Kidney (tissue), 14 donors: ENCODE results near the gene CDC5L. TPM values are rescaled to one million over a fixed set of nuclear protein-coding genes. Genes with fewer than 3 reads are reported as not detected.

Experiments used
- DNase-seq, 5 donors: peaks; one replicate each; pipeline ENCODE4 v3.0.0-alpha.2; 2013 to 2020
- FAIRE-seq: peaks from 2 replicates; lab custom pipeline; 2012; peaks lifted over from hg19 to GRCh38; lab: Jason Lieb, UNC
- H3K27ac ChIP-seq, 2 donors: one replicate each; pipeline ENCODE4 v1.7.0; 2013; ENCODE audit warnings: low read depth in 2 of 2, low read length in 2 of 2, inconsistent platforms in 1 of 2
- H3K27me3 ChIP-seq: one replicate; pipeline ENCODE4 v1.7.1; 2013; ENCODE audit warnings: low read length, inconsistent platforms; ENCODE audit not compliant: control insufficient read depth, insufficient read depth
- H3K36me3 ChIP-seq, 3 donors: one replicate each; pipeline versions ENCODE4 v1.7.0 to v1.7.1; 2013; ENCODE audit warnings: low read length in 3 of 3, control low read depth in 1 of 3, inconsistent platforms in 1 of 3; ENCODE audit not compliant: insufficient read depth in 3 of 3, control insufficient read depth in 2 of 3
- H3K4me1 ChIP-seq, 3 donors: one replicate each; pipeline versions ENCODE4 v1.7.0 to v1.7.1; 2013; ENCODE audit warnings: low read length in 3 of 3, inconsistent platforms in 1 of 3, low read depth in 1 of 3; ENCODE audit not compliant: control insufficient read depth in 2 of 3, insufficient read depth in 2 of 3
- H3K4me3 ChIP-seq, 3 donors: one replicate each; pipeline versions ENCODE4 v1.7.0 to v1.8.1; 2013; ENCODE audit warnings: low read length in 3 of 3, control low read depth in 1 of 3, inconsistent platforms in 1 of 3
- H3K9ac ChIP-seq, 3 donors: one replicate each; pipeline versions ENCODE4 v1.7.0 to v1.7.1; 2013; ENCODE audit warnings: low read length in 3 of 3, control low read depth in 1 of 3, inconsistent platforms in 1 of 3
- H3K9me3 ChIP-seq, 3 donors: one replicate each; pipeline versions ENCODE4 v1.7.0 to v1.7.1; 2013; ENCODE audit warnings: low read length in 3 of 3, control low read depth in 1 of 3, inconsistent platforms in 1 of 3; ENCODE audit not compliant: control insufficient read depth in 2 of 3, insufficient read depth in 1 of 3
- intact Hi-C: fragments of 100-400 bp; cut with DNase I; formaldehyde crosslinking; loops from one replicate; pipeline ENCODE4 v1.11.1; 2022
- polyA plus RNA-seq: library from polyadenylated mRNA; stranded (reverse); fragments of 350-450 nt; fragmentation: Illumina TruSeq; extraction: RNeasy Lipid Tissue Mini Kit (QIAGEN cat#74804); gene quantifications from one replicate; pipeline ENCODE4 v1.2.3, GENCODE V29; 2014; ENCODE audit warnings: low read depth, low replicate concordance; ENCODE audit not compliant: insufficient read depth
- total RNA-seq: library from RNA; stranded (reverse); fragmentation: NEBNext Ultra II Directional; extraction: Animal tissue kit (Norgen Biotek cat#: 25700); gene quantifications from one replicate; pipeline ENCODE4 v1.2.1, GENCODE V29; 2021
- TF ChIP-seq, protein P1 (sequence below): IDR thresholded peaks from 3 replicates; pipeline ENCODE4 v1.5.1; 2012; ENCODE audit warnings: mild to moderate bottlenecking, moderate library complexity, borderline replicate concordance; ENCODE audit not compliant: insufficient read depth; ENCODE audit errors: extremely low read depth
- donor health status: control.
- donor health status: control.
- donor health status: control.
- donor health status: control.
- donor health status: control.
- donor health status: DM: yes; HTN: yes; CAD: no.
- donor health status: Normal renal cell carcinoma (clear cell type).

Gene CDC5L
- total and polyA plus RNA-seq, 2 donors from 2014 or later: 7.6 to 17.6 TPM

DNA sequence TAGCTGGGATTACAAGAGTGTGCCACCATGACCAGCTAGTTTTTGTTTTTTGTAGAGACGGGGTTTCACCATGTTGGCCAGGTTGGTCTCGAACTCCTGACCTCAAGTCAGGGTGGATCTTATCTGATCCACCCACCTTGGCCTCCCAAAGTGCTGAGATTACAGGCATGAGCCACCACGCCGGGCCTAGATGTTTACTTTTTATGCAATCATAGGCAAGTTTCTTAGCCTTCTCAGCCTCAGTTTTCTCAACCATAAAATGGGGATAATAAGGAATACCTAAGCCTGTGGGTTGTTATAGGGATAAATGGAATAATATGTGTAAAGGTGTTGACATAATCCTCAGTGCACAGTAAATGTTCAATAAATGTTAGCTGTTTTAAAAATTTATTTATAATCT lies 35.2 kb upstream of the CDC5L start:
- no peaks in the 10 kb centered on the region for H3K36me3 ChIP-seq
- H3K27me3 ChIP-seq: no peaks in the 10 kb centered on the region
- FAIRE-seq (no peak), DNase-seq (no peak)
- TF ChIP-seq, protein P1, sequence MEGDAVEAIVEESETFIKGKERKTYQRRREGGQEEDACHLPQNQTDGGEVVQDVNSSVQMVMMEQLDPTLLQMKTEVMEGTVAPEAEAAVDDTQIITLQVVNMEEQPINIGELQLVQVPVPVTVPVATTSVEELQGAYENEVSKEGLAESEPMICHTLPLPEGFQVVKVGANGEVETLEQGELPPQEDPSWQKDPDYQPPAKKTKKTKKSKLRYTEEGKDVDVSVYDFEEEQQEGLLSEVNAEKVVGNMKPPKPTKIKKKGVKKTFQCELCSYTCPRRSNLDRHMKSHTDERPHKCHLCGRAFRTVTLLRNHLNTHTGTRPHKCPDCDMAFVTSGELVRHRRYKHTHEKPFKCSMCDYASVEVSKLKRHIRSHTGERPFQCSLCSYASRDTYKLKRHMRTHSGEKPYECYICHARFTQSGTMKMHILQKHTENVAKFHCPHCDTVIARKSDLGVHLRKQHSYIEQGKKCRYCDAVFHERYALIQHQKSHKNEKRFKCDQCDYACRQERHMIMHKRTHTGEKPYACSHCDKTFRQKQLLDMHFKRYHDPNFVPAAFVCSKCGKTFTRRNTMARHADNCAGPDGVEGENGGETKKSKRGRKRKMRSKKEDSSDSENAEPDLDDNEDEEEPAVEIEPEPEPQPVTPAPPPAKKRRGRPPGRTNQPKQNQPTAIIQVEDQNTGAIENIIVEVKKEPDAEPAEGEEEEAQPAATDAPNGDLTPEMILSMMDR: no peak
- H3K9me3 ChIP-seq: no peaks in the 10 kb centered on the region
- no peaks in the 10 kb centered on the region for H3K4me1 ChIP-seq
- no peak overlapping the region for H3K4me3 ChIP-seq
- intact Hi-C loops: no loop called here
- H3K27ac ChIP-seq: no peak overlapping the region
- H3K9ac ChIP-seq: no peak overlapping the region

DNA sequence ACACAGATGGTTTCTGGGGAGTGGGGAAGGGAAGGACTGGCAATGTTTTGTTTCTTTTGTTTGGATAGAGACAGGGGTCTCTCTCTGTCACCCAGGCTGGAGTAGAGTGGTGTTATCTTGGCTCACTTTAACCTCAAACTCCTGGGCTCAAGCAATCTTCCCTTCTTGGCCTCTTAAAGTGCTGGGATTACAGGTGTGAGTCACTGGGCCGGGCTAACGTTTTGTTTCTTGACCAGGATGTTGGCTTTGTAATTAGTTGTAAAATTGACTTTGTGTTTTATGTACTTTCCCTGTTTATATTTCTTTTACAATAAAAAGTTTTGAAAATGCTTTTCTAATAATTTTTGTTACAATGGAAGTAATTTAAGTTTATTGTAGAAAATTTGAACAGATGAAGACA lies 34.2 kb upstream of the CDC5L start:
- Histone ChIP-seq H3K4me3 (no peak overlapping the region), H3K27me3 (no peaks in the 10 kb centered on the region), H3K9ac (no peak overlapping the region), H3K36me3 (no peaks in the 10 kb centered on the region), H3K4me1 (no peaks in the 10 kb centered on the region), H3K27ac (no peak overlapping the region), H3K9me3 (no peaks in the 10 kb centered on the region)
- FAIRE-seq (no peak), DNase-seq (no peak)
- intact Hi-C loops: no loop called here
- TF ChIP-seq, protein P1: no peak

GRCh38 chr6:44355640-44356039 lies 31.9 kb upstream of the CDC5L start:
- no peaks in the 10 kb centered on the region for H3K36me3 ChIP-seq
- H3K27me3 ChIP-seq: no peaks in the 10 kb centered on the region
- no peaks in the 10 kb centered on the region for H3K4me1 ChIP-seq
- H3K9ac ChIP-seq: no peak overlapping the region
- H3K4me3 ChIP-seq: no peak overlapping the region
- FAIRE-seq (no peak), DNase-seq (no peak)
- TF ChIP-seq, protein P1: no peak
- no peak overlapping the region for H3K27ac ChIP-seq
- no peaks in the 10 kb centered on the region for H3K9me3 ChIP-seq
- intact Hi-C loops: no loop called here

GRCh38 chr6:44356487-44356886 lies 31.0 kb upstream of the CDC5L start:
- no peak overlapping the region for H3K9ac ChIP-seq
- no peaks in the 10 kb centered on the region for H3K9me3 ChIP-seq
- no peak overlapping the region for H3K27ac ChIP-seq
- intact Hi-C loops: no loop called here
- no peaks in the 10 kb centered on the region for H3K4me1 ChIP-seq
- no peak overlapping the region for H3K4me3 ChIP-seq
- FAIRE-seq (no peak), DNase-seq (no peak)
- TF ChIP-seq, protein P1: no peak
- H3K36me3 ChIP-seq: no peaks in the 10 kb centered on the region
- H3K27me3 ChIP-seq: no peaks in the 10 kb centered on the region
